K562 (cell line): ENCODE results near the gene BUB3.

Experiments
- FOXJ2 ChIP-seq: fragments of 200-800 bp; sonication (Bioruptor generic); IDR thresholded peaks from 2 replicates; pipeline ENCODE4 v1.6.1; 2016; ENCODE audit warnings: missing genetic modification characterization, missing compliant biosample characterization
- SREBF2 ChIP-seq: sonication (generic); formaldehyde crosslinking; IDR thresholded peaks from 2 replicates; pipeline ENCODE4 v1.4.0; 2020; ENCODE audit warnings: mild to moderate bottlenecking, missing genetic modification reagents
- ZBTB11 ChIP-seq, 3 experiments: fragments of 200-800 bp in 1 of 3; fragments of 250-450 bp in 1 of 3; fragments of 450-650 bp in 1 of 3; sonication (Bioruptor Pico) in 1 of 3; sonication (Bioruptor generic) in 1 of 3; formaldehyde crosslinking in 1 of 3; IDR thresholded peaks; 2 replicates each; pipeline versions ENCODE4 v1.6.1 to v1.8.0; 2016 to 2022; ENCODE audit warnings: mild to moderate bottlenecking in 2 of 3, missing genetic modification characterization in 2 of 3, missing compliant biosample characterization in 1 of 3, moderate library complexity in 1 of 3
- ZNF780A ChIP-seq: fragments of 250-450 bp; sonication (Bioruptor Pico); IDR thresholded peaks from 2 replicates; pipeline ENCODE4 v1.5.0; 2021; ENCODE audit warnings: mild to moderate bottlenecking

GRCh38 chr10:123135415-123136141 lies 18.6 kb upstream of the BUB3 start, which contains the start of gene HMX3:
- TF ChIP-seq ZBTB11 (CRISPR knock-in tag; IDR thresholded peaks at IDR 0.05) (peak in 1 of 3 experiments; percentile 82; a peak in 2 of 6 replicates), ZNF780A (CRISPR knock-in tag) (no peak), FOXJ2 (tag) (no peak), SREBF2 (CRISPR knock-in tag) (no peak)
